Measurements from ENCODE around the gene DPP6.

GRCh38 chr7:154759989-154760388 lies 707.8 kb downstream of the DPP6 start:
- TF ChIP-seq, protein P1, sequence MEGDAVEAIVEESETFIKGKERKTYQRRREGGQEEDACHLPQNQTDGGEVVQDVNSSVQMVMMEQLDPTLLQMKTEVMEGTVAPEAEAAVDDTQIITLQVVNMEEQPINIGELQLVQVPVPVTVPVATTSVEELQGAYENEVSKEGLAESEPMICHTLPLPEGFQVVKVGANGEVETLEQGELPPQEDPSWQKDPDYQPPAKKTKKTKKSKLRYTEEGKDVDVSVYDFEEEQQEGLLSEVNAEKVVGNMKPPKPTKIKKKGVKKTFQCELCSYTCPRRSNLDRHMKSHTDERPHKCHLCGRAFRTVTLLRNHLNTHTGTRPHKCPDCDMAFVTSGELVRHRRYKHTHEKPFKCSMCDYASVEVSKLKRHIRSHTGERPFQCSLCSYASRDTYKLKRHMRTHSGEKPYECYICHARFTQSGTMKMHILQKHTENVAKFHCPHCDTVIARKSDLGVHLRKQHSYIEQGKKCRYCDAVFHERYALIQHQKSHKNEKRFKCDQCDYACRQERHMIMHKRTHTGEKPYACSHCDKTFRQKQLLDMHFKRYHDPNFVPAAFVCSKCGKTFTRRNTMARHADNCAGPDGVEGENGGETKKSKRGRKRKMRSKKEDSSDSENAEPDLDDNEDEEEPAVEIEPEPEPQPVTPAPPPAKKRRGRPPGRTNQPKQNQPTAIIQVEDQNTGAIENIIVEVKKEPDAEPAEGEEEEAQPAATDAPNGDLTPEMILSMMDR (optimal IDR thresholded peaks at IDR 0.05 in 1 of 3, IDR thresholded peaks at IDR 0.05 in 1 of 3, conservative IDR thresholded peaks at IDR 0.05 in 1 of 3; ENCODE audit: extremely low read depth in 1 of 3, insufficient read depth in 2 of 3, low read length in 3 of 3), result no peak
- TF ChIP-seq EZH2 (IDR thresholded peaks at IDR 0.05; ENCODE audit: low read length), result no peak

Data from keratinocyte (primary cell).